SU-DHL-6 (cell line): ENCODE results near the gene PDE1A.

Source experiments
- H2AFZ ChIP-seq: fragments of 200-600 bp; sonication (generic); 2 replicates; pipeline ENCODE4 v1.6.1; 2014; ENCODE audit warnings: low read depth, mild to moderate bottlenecking, moderate library complexity, mixed read lengths, antibody characterized with exemption, low read length; ENCODE audit not compliant: severe bottlenecking
- H3F3A ChIP-seq: fragments of 200-600 bp; shearing (Covaris generic); 2 replicates; pipeline ENCODE4 v1.6.0; 2016; ENCODE audit warnings: antibody characterized with exemption, mild to moderate bottlenecking; ENCODE audit not compliant: insufficient read depth
- H3K27ac ChIP-seq: fragments of 200-600 bp; sonication (generic); 2 replicates; pipeline ENCODE4 v1.5.1; 2016; ENCODE audit warnings: low read depth, mild to moderate bottlenecking, low read length, moderate library complexity, mixed read lengths
- H3K27me3 ChIP-seq: fragments of 200-600 bp; sonication (generic), shearing (Covaris generic); 2 replicates; pipeline ENCODE4 v1.6.0; 2014; ENCODE audit warnings: mild to moderate bottlenecking, low read length
- H3K36me3 ChIP-seq: fragments of 200-600 bp; sonication (generic); 2 replicates; pipeline ENCODE4 v1.6.1; 2014; ENCODE audit warnings: mild to moderate bottlenecking, low read length, mixed read lengths
- H3K4me2 ChIP-seq: fragments of 300-600, 200-600 bp; shearing (Covaris generic), sonication (generic); 2 replicates; pipeline ENCODE4 v1.6.0; 2014; ENCODE audit warnings: low read length, low read depth, mild to moderate bottlenecking; ENCODE audit not compliant: poor library complexity, severe bottlenecking
- H3K4me3 ChIP-seq: fragments of 200-600 bp; sonication (generic); 2 replicates; pipeline ENCODE4 v1.5.1; 2014; ENCODE audit warnings: antibody characterized with exemption, low read length, mild to moderate bottlenecking, mixed read lengths; ENCODE audit not compliant: insufficient read depth, poor library complexity, severe bottlenecking
- H3K79me2 ChIP-seq: fragments of 200-600 bp; sonication (generic); 2 replicates; pipeline ENCODE4 v1.6.1; 2014; ENCODE audit warnings: mild to moderate bottlenecking, low read length, moderate library complexity; ENCODE audit not compliant: insufficient read depth
- H3K9ac ChIP-seq: fragments of 200-600 bp; sonication (generic); 2 replicates; pipeline ENCODE4 v1.7.0; 2014; ENCODE audit warnings: mild to moderate bottlenecking, low read length
- H3K9me2 ChIP-seq: fragments of 200-600 bp; sonication (generic); replicated peaks from 2 replicates; pipeline ENCODE4 v1.6.1; 2014; ENCODE audit warnings: low read length; ENCODE audit not compliant: insufficient read depth
- H3K9me3 ChIP-seq: fragments of 200-600 bp; sonication (generic); 2 replicates; pipeline ENCODE4 v1.6.1; 2014; ENCODE audit warnings: low read length, mixed read lengths; ENCODE audit not compliant: insufficient read depth
- H4K20me1 ChIP-seq: fragments of 200-600 bp; sonication (generic); 2 replicates; pipeline ENCODE4 v1.6.1; 2014; ENCODE audit warnings: low read depth, mild to moderate bottlenecking, antibody characterized with exemption, low read length, moderate library complexity, mixed read lengths
- CTCF ChIP-seq: fragments of 200-600 bp; sonication (generic); IDR thresholded peaks from one replicate; pipeline ENCODE4 v1.5.1; 2017; ENCODE audit warnings: antibody characterized with exemption, mild to moderate bottlenecking, low read length, moderate library complexity; ENCODE audit not compliant: insufficient read depth, poor library complexity, severe bottlenecking
- EZH2phosphoT487 ChIP-seq: fragments of 200-600 bp; sonication (generic), shearing (Covaris generic); conservative IDR thresholded peaks from 2 replicates; pipeline ENCODE4 v1.6.1; 2018; ENCODE audit warnings: mild to moderate bottlenecking, antibody characterized with exemption, low read length, moderate library complexity, mixed read lengths

The PDE1A gene

GRCh38 chr2:182384860-182385259, 42.0 kb downstream of the PDE1A start:
- Histone ChIP-seq H3K79me2 (no peaks in the 10 kb centered on the region), H3K27ac (no peak overlapping the region), H3K9me2 (no peaks in the 10 kb centered on the region), H3K9me3 (0 out of 2 replicates have a peak, but pooled peaks cover 5% of the 10 kb centered on the region), H4K20me1 (no peaks in the 10 kb centered on the region), H2AFZ (no peak overlapping the region), H3F3A (no peaks in the 10 kb centered on the region), H3K9ac (no peak overlapping the region), H3K4me2 (no peak overlapping the region), H3K36me3 (no peaks in the 10 kb centered on the region), H3K27me3 (no peaks in the 10 kb centered on the region), H3K4me3 (no peak overlapping the region)
- no peak for TF ChIP-seq EZH2phosphoT487
- TF ChIP-seq CTCF = no peak

- Histone ChIP-seq H4K20me1 (no peaks in the 10 kb centered on the region), H2AFZ (no peak overlapping the region), H3K36me3 (no peaks in the 10 kb centered on the region), H3K9ac (no peak overlapping the region), H3K27me3 (no peaks in the 10 kb centered on the region), H3K9me3 (0 out of 2 replicates have a peak, but pooled peaks cover 5% of the 10 kb centered on the region), H3K4me2 (no peak overlapping the region), H3F3A (no peaks in the 10 kb centered on the region), H3K4me3 (no peak overlapping the region), H3K9me2 (no peaks in the 10 kb centered on the region), H3K27ac (no peak overlapping the region), H3K79me2 (no peaks in the 10 kb centered on the region)
- TF ChIP-seq CTCF = no peak
- TF ChIP-seq EZH2phosphoT487 = no peak
Observed at GRCh38 chr2:182381225-182381624, 45.6 kb downstream of the PDE1A start.

- Histone ChIP-seq H3F3A (no peaks in the 10 kb centered on the region), H2AFZ (no peak overlapping the region), H3K36me3 (no peaks in the 10 kb centered on the region), H3K4me2 (no peak overlapping the region), H3K9ac (no peak overlapping the region), H4K20me1 (no peaks in the 10 kb centered on the region), H3K4me3 (no peak overlapping the region), H3K27me3 (no peaks in the 10 kb centered on the region), H3K79me2 (no peaks in the 10 kb centered on the region), H3K9me2 (no peaks in the 10 kb centered on the region), H3K9me3 (0 out of 2 replicates have a peak, but pooled peaks cover 8% of the 10 kb centered on the region), H3K27ac (no peak overlapping the region)
- TF ChIP-seq CTCF = no peak
Observed at GRCh38 chr2:182379241-182379640, 47.6 kb downstream of the PDE1A start.

- TF ChIP-seq CTCF (no peak), EZH2phosphoT487 (no peak)
- Histone ChIP-seq H3K9me3 (0 out of 2 replicates have a peak, but pooled peaks cover 4% of the 10 kb centered on the region), H3K27me3 (no peaks in the 10 kb centered on the region), H2AFZ (no peak overlapping the region), H4K20me1 (no peaks in the 10 kb centered on the region), H3K4me2 (no peak overlapping the region), H3K36me3 (no peaks in the 10 kb centered on the region), H3K9ac (no peak overlapping the region), H3F3A (no peaks in the 10 kb centered on the region), H3K27ac (no peak overlapping the region), H3K79me2 (no peaks in the 10 kb centered on the region), H3K4me3 (no peak overlapping the region), H3K9me2 (no peaks in the 10 kb centered on the region)
Observed at GRCh38 chr2:182378759-182379158, 48.1 kb downstream of the PDE1A start.
